A549 (cell line): ENCODE data around the gene PHF23. TPM values are rescaled to one million over a fixed set of nuclear protein-coding genes. Genes with fewer than 3 reads are reported as not detected.

ENCODE experiments used
- ATAC-seq, 2 experiments: fragments of 200-7000 bp in 1 of 2; fragments of >200 bp in 1 of 2; cut with Nextera tagmentation in 1 of 2; cut with Tn5 transposase in 1 of 2; 3 replicates each; pipeline versions ENCODE4 v1.8.0 to v1.9.1; 2018 to 2020; ENCODE audit warnings: mild to moderate bottlenecking in 1 of 2, moderate library complexity in 1 of 2
- CTCF ChIA-PET: fragments of 300-600 bp; sonication (Branson Sonifier 250); formaldehyde crosslinking; extraction: SDS; loops from one replicate; lab custom pipeline; 2021; ENCODE audit warnings: antibody characterized with exemption, inconsistent platforms; lab: Yijun Ruan, JAX
- POLR2A ChIA-PET: fragments of 350-600 bp; formaldehyde crosslinking; extraction: SDS; loops from one replicate; lab custom pipeline; 2021; ENCODE audit warnings: antibody characterized with exemption, inconsistent platforms; lab: Yijun Ruan, JAX
- DNase-seq, 2 experiments: peaks; one replicate each; pipeline versions ENCODE4 v3.0.0 to v3.0.0-alpha.2; 2011 to 2016; ENCODE audit warnings: low read depth in 1 of 2, low spot score in 1 of 2
- FAIRE-seq: peaks from 2 replicates; lab custom pipeline; 2011; peaks lifted over from hg19 to GRCh38; lab: Jason Lieb, UNC
- H3K27ac ChIP-seq, 2 experiments: fragments of >200 bp; sonication (Bioruptor Twin); formaldehyde crosslinking; 3 replicates each; pipeline ENCODE4 v1.5.1; 2016 to 2017
- H3K4me1 ChIP-seq: fragments of >200 bp; sonication (Bioruptor Twin); formaldehyde crosslinking; 3 replicates; pipeline ENCODE4 v1.6.1; 2016
- H3K4me2 ChIP-seq: fragments of >200 bp; sonication (Bioruptor Twin); formaldehyde crosslinking; 3 replicates; pipeline ENCODE4 v1.6.1; 2016
- H3K4me3 ChIP-seq: fragments of >200 bp; sonication (Bioruptor Twin); formaldehyde crosslinking; 3 replicates; pipeline ENCODE4 v1.5.1; 2016
- H3K9me3 ChIP-seq: fragments of >200 bp; sonication (Bioruptor Twin); formaldehyde crosslinking; 3 replicates; pipeline ENCODE4 v1.6.1; 2016
- BCL3 ChIP-seq: fragments of >200 bp; sonication (Bioruptor Twin); formaldehyde crosslinking; IDR thresholded peaks from 3 replicates; pipeline ENCODE4 v1.6.1; 2016
- CHD2 ChIP-seq: fragments of 150-350 bp; IDR thresholded peaks from 2 replicates; pipeline ENCODE4 v1.6.1; 2014; ENCODE audit warnings: low read length; ENCODE audit not compliant: partially characterized antibody
- CHD4 ChIP-seq: fragments of 200-600 bp; sonication (generic); IDR thresholded peaks from 2 replicates; pipeline ENCODE4 v1.6.1; 2016; ENCODE audit warnings: antibody characterized with exemption, mild to moderate bottlenecking, borderline replicate concordance
- CTCF ChIP-seq: fragments of >200 bp; sonication (Bioruptor Twin); formaldehyde crosslinking; IDR thresholded peaks from 3 replicates; pipeline ENCODE4 v1.5.1; 2016
- ESRRA ChIP-seq: fragments of 150-350 bp; IDR thresholded peaks from 2 replicates; pipeline ENCODE4 v1.6.1; 2014; ENCODE audit warnings: mild to moderate bottlenecking, low read length, borderline replicate concordance
- FOSB ChIP-seq: fragments of 250-450 bp; sonication (Bioruptor Pico); IDR thresholded peaks from 2 replicates; pipeline ENCODE4 v1.5.0; 2020; ENCODE audit warnings: mild to moderate bottlenecking, moderate library complexity
- HOXB5 ChIP-seq: fragments of 250-450 bp; sonication (Bioruptor Pico); IDR thresholded peaks from 2 replicates; pipeline ENCODE4 v1.5.0; 2020; ENCODE audit warnings: mild to moderate bottlenecking, moderate library complexity
- MYC ChIP-seq: IDR thresholded peaks from 2 replicates; pipeline ENCODE4 v1.6.1; 2012; ENCODE audit warnings: mild to moderate bottlenecking, inconsistent platforms, low read length, improper control_type of control experiment, borderline replicate concordance
- NPAS2 ChIP-seq: fragments of 250-450 bp; sonication (Bioruptor Pico); IDR thresholded peaks from 2 replicates; pipeline ENCODE4 v1.8.0; 2022; ENCODE audit warnings: mild to moderate bottlenecking, moderate library complexity, borderline replicate concordance
- PBX3 ChIP-seq: IDR thresholded peaks from 2 replicates; pipeline ENCODE4 v1.6.1; 2012
- POLR2A ChIP-seq: IDR thresholded peaks from 2 replicates; pipeline ENCODE4 v1.6.1; 2012; ENCODE audit warnings: mild to moderate bottlenecking, low read length
- RAD21 ChIP-seq, 2 experiments: fragments of >200 bp in 1 of 2; sonication (Bioruptor Twin) in 1 of 2; formaldehyde crosslinking in 1 of 2; IDR thresholded peaks in 1 of 2; conservative IDR thresholded peaks in 1 of 2; 2 replicates in 1 of 2; 3 replicates in 1 of 2; pipeline ENCODE4 v1.6.1; 2012 to 2018; ENCODE audit warnings: inconsistent platforms in 1 of 2
- RCOR1 ChIP-seq: fragments of 150-350 bp; IDR thresholded peaks from 2 replicates; pipeline ENCODE4 v1.6.1; 2014; ENCODE audit warnings: antibody characterized with exemption, low read length, low read depth
- RNF2 ChIP-seq: fragments of 200-600 bp; sonication (generic); IDR thresholded peaks from 2 replicates; pipeline ENCODE4 v1.6.1; 2016; ENCODE audit warnings: low read depth, mild to moderate bottlenecking, antibody characterized with exemption, moderate library complexity, borderline replicate concordance
- SREBF2 ChIP-seq: fragments of 450-650 bp; IDR thresholded peaks from 2 replicates; pipeline ENCODE4 v1.6.1; 2014; ENCODE audit warnings: mild to moderate bottlenecking, moderate library complexity
- ZNF302 ChIP-seq: fragments of 250-450 bp; sonication (Bioruptor Pico); IDR thresholded peaks from 2 replicates; pipeline ENCODE4 v1.9.0; 2021; ENCODE audit warnings: inconsistent platforms, mild to moderate bottlenecking, moderate library complexity
- ZSCAN20 ChIP-seq: fragments of 250-450 bp; sonication (Bioruptor Pico); IDR thresholded peaks from 2 replicates; pipeline ENCODE4 v1.8.0; 2022; ENCODE audit warnings: mild to moderate bottlenecking, moderate library complexity
- WGBS: methylation state at CpG from one replicate; pipeline ENCODE4 v1.1.6; 2017; ENCODE audit errors: missing lambda C conversion rate; 5-methylcytosine and 5-hydroxymethylcytosine counted together
- polyA plus RNA-seq, 4 experiments: library from polyadenylated mRNA; depleted of rRNA in 3 of 4; stranded (reverse); fragments of >200 nt; fragmentation: RNase III in 1 of 4; extraction: RNeasy Plus Mini Kit Qiagen cat#74134 plus additional on column Dnase treatment in 1 of 4; gene quantifications; 2 replicates in 3 of 4; 3 replicates in 1 of 4; pipeline ENCODE4 v1.2.3, GENCODE V29; 2011 to 2017

Gene PHF23
- polyA plus RNA-seq, 2 of the 4 experiments (the other 2 are of a cell fraction): 52.1 to 80.2 TPM

- Histone ChIP-seq H3K4me2 (peak overlapping the region; percentile 84), H3K4me3 (peak overlapping the region; percentile 52), H3K27ac (peak overlapping the region; percentile 82 to 85), H3K4me1 (peaks cover 12% of the 10 kb centered on the region), H3K9me3 (no peaks in the 10 kb centered on the region)
- FAIRE-seq (no peak), DNase-seq (no peak), ATAC-seq (peak; percentile 10 to 15; a peak in 5 of 6 replicates)
- ChIA-PET CTCF (interaction anchor here (2.0 to 2.8 kb wide), 2 partner anchors 10 to 159 kb away, joined by 9 to 10 read pairs; no protein-coding TSS in a partner anchor), POLR2A (no interaction called here)
- WGBS: 89% methylated on average over 15 of the region's 15 CpGs
- TF ChIP-seq HOXB5 (no peak), RNF2 (no peak)
Measured at GRCh38 chr17:7204336-7204735, 34.9 kb downstream of the PHF23 start.

- no peak overlapping the region for H3K4me3 ChIP-seq
- no peak for ATAC-seq
- ChIA-PET CTCF (interaction anchor here (1.2 to 2.8 kb wide), 4 partner anchors 11 to 158 kb away, joined by 3 to 12 read pairs (median 10); no protein-coding TSS in a partner anchor), POLR2A (no interaction called here)
- DNase-seq: no peak
- H3K27ac ChIP-seq: no peak overlapping the region
- no peak for FAIRE-seq
- TF ChIP-seq ZSCAN20 (CRISPR knock-in tag): no peak
- no peak for TF ChIP-seq MYC
- TF ChIP-seq SREBF2: no peak
- no peak for TF ChIP-seq CHD2
- no peak for TF ChIP-seq FOSB (CRISPR knock-in tag)
- TF ChIP-seq CTCF: no peak
- no peak for TF ChIP-seq ESRRA
- WGBS: 99% methylated on average over 16 of the region's 16 CpGs
- H3K9me3 ChIP-seq: no peaks in the 10 kb centered on the region
- no peak overlapping the region for H3K4me2 ChIP-seq
- peaks cover 12% of the 10 kb centered on the region for H3K4me1 ChIP-seq
Measured at GRCh38 chr17:7203391-7203790, 35.9 kb downstream of the PHF23 start.

- H3K4me3 ChIP-seq: no peak overlapping the region
- DNase-seq: no peak
- TF ChIP-seq RCOR1 (no peak), MYC (no peak)
- whole genome bisulfite sequencing: 89% methylated on average over 22 of the region's 22 CpGs
- H3K4me2 ChIP-seq: no peak overlapping the region
- H3K9me3 ChIP-seq: no peaks in the 10 kb centered on the region
- CTCF ChIA-PET: interaction anchor here (0.6 to 4.6 kb wide), 8 partner anchors 13 to 151 kb away, joined by 3 to 31 read pairs (median 4); partner anchors contain the start of gene ASGR1
- POLR2A ChIA-PET: no interaction called here
- FAIRE-seq: no peak
- ATAC-seq: no peak
- no peaks in the 10 kb centered on the region for H3K4me1 ChIP-seq
- H3K27ac ChIP-seq: no peak overlapping the region
Measured at GRCh38 chr17:7196651-7197401, 42.4 kb downstream of the PHF23 start.

GRCh38 chr17:7195971-7196370, 43.3 kb downstream of the PHF23 start:
- no peak for FAIRE-seq
- WGBS: 86% methylated on average over 12 of the region's 12 CpGs
- ChIA-PET POLR2A (no interaction called here), CTCF (interaction anchor here (0.6 to 4.6 kb wide), 8 partner anchors 14 to 150 kb away, joined by 3 to 31 read pairs (median 4); partner anchors contain the start of gene ASGR1)
- Histone ChIP-seq H3K4me2 (no peak overlapping the region), H3K4me1 (no peaks in the 10 kb centered on the region), H3K9me3 (no peaks in the 10 kb centered on the region), H3K4me3 (no peak overlapping the region), H3K27ac (no peak overlapping the region)
- no peak for DNase-seq
- TF ChIP-seq POLR2A (no peak), SREBF2 (no peak), CHD4 (no peak), PBX3 (no peak), NPAS2 (CRISPR knock-in tag) (no peak), BCL3 (no peak), RAD21 (conservative IDR thresholded peaks at IDR 0.05 in 1 of 2, IDR thresholded peaks at IDR 0.05 in 1 of 2) (no peak), ZNF302 (CRISPR knock-in tag) (no peak)
- no peak for ATAC-seq
